ENCODE measurements around the gene DAPK3. TPM values are rescaled to one million over a fixed set of nuclear protein-coding genes. Genes with fewer than 3 reads are reported as not detected.

Gene DAPK3
- total RNA-seq, 4 donors from 2014 or later: 25.4 to 68.8 (median 44.5) TPM

DNA sequence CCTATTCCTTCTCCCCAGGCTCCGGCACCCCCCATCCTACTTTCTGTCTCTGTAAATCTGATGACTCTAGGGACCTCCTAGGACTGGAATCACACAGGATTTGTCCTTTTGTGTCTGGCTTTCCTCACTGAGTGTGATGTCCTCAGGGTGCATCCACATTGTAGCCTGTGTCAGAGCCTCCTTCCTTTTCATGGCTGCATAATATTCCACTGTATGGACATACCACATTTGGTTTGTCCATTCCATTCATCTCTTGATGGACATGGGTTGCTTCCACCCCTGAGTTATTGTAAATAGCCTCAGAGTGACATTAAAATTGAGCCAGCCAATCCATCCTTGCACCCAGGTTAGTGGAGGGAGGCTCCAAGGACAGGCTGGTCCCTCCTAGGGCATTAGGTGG, 60.8 kb downstream of the DAPK3 start:
- TF ChIP-seq, protein P1, sequence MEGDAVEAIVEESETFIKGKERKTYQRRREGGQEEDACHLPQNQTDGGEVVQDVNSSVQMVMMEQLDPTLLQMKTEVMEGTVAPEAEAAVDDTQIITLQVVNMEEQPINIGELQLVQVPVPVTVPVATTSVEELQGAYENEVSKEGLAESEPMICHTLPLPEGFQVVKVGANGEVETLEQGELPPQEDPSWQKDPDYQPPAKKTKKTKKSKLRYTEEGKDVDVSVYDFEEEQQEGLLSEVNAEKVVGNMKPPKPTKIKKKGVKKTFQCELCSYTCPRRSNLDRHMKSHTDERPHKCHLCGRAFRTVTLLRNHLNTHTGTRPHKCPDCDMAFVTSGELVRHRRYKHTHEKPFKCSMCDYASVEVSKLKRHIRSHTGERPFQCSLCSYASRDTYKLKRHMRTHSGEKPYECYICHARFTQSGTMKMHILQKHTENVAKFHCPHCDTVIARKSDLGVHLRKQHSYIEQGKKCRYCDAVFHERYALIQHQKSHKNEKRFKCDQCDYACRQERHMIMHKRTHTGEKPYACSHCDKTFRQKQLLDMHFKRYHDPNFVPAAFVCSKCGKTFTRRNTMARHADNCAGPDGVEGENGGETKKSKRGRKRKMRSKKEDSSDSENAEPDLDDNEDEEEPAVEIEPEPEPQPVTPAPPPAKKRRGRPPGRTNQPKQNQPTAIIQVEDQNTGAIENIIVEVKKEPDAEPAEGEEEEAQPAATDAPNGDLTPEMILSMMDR (IDR thresholded peaks at IDR 0.05; ENCODE audit: low read depth): no peak

Small RNAs within 50 kb of the gene (small RNA-seq; reads per million reads assigned to genes)
- gene RN7SL202P: not detected
- 12.3 reads per million, percentile 91 among the genes with 10 or more reads in this experiment for gene SNORD37

Other genes starting within 250 kb of the DAPK3 start
- gene APBA3, start 209.4 kb downstream of the DAPK3 start, total RNA-seq: 10 to 100 TPM; 12.4 to 31.3 (median 15.4) TPM
- 10 to 100 TPM; 47.6 to 93.8 (median 66.5) TPM for gene MRPL54, start 208.4 kb downstream of the DAPK3 start, total RNA-seq
- not detected for gene RAX2, start 198.9 kb downstream of the DAPK3 start, total RNA-seq
- gene MATK, start 184.7 kb downstream of the DAPK3 start, total RNA-seq: 10 to 100 TPM in 1 of 4 donors, 1 to 10 TPM in 3; 1.5 to 25.8 (median 2.7) TPM
- not detected for gene ZFR2, start 102.1 kb downstream of the DAPK3 start, total RNA-seq
- not detected for gene ATCAY, start 90.4 kb downstream of the DAPK3 start, total RNA-seq
- not detected for gene NMRK2, start 38.0 kb downstream of the DAPK3 start, total RNA-seq
- gene EEF2, start 14.4 kb upstream of the DAPK3 start, total RNA-seq: 1,000 to 10,000 TPM in 3 of 4 donors, 100 to 1,000 TPM in 1; 784 to 3,342 (median 1,545) TPM
- gene PIAS4, start 36.6 kb upstream of the DAPK3 start, total RNA-seq: 10 to 100 TPM in 3 of 4 donors, 1 to 10 TPM in 1; 7.7 to 50.4 (median 16.1) TPM
- 10 to 100 TPM; 14.2 to 63.9 (median 28.7) TPM for gene ZBTB7A, start 95.8 kb upstream of the DAPK3 start, total RNA-seq
- 10 to 100 TPM; 39.3 to 66.1 (median 56.3) TPM for gene MAP2K2, start 153.0 kb upstream of the DAPK3 start, total RNA-seq
- not detected for gene CREB3L3, start 182.5 kb upstream of the DAPK3 start, total RNA-seq
- gene SIRT6, start 211.5 kb upstream of the DAPK3 start, total RNA-seq: 10 to 100 TPM; 12.6 to 28.3 (median 15.6) TPM
- gene ANKRD24, start 211.6 kb upstream of the DAPK3 start, total RNA-seq: 1 to 10 TPM in 2 of 4 donors, under 1 TPM in 2; 0.68 to 2.9 (median 1.6) TPM